Hepatocyte (in vitro differentiated cells): Measurements from ENCODE around the gene HAND1. TPM values are rescaled to one million over a fixed set of nuclear protein-coding genes. Genes with fewer than 3 reads are reported as not detected.

Experiments
- DNase-seq: peaks from one replicate; pipeline ENCODE4 v3.0.0-alpha.2; 2016; ENCODE audit warnings: low spot score
- H2AFZ ChIP-seq: fragments of 200-600 bp; sonication (generic); 2 replicates; pipeline ENCODE4 v1.6.0; 2016; ENCODE audit warnings: antibody characterized with exemption, mild to moderate bottlenecking
- H3K27ac ChIP-seq: fragments of 200-600 bp; sonication (generic); 2 replicates; pipeline ENCODE4 v1.5.1; 2016; ENCODE audit warnings: mild to moderate bottlenecking
- H3K27me3 ChIP-seq: fragments of 200-600 bp; sonication (generic); 2 replicates; pipeline ENCODE4 v1.6.1; 2016
- H3K36me3 ChIP-seq: fragments of 200-600 bp; sonication (generic); replicated peaks from 2 replicates; pipeline ENCODE4 v1.5.1; 2016; ENCODE audit warnings: low read depth; ENCODE audit not compliant: insufficient read depth
- H3K4me1 ChIP-seq: fragments of 200-600 bp; sonication (generic); 2 replicates; pipeline ENCODE4 v1.5.1; 2016; ENCODE audit warnings: mild to moderate bottlenecking, moderate library complexity; ENCODE audit not compliant: insufficient read depth
- H3K4me2 ChIP-seq: fragments of 200-600 bp; sonication (generic); 2 replicates; pipeline ENCODE4 v1.6.0; 2016
- H3K4me3 ChIP-seq: fragments of 200-600 bp; sonication (generic); 2 replicates; pipeline ENCODE4 v1.5.1; 2016; ENCODE audit warnings: mild to moderate bottlenecking
- H3K79me2 ChIP-seq: fragments of 200-600 bp; sonication (generic); 2 replicates; pipeline ENCODE4 v1.6.0; 2017; ENCODE audit warnings: mild to moderate bottlenecking
- H3K9me2 ChIP-seq: fragments of 200-600 bp; sonication (generic); replicated peaks from 2 replicates; pipeline ENCODE4 v1.6.0; 2017; ENCODE audit warnings: mild to moderate bottlenecking; ENCODE audit not compliant: insufficient read depth
- H3K9me3 ChIP-seq: fragments of 200-600 bp; sonication (generic); 2 replicates; pipeline ENCODE4 v1.5.1; 2016; ENCODE audit warnings: low read depth, mild to moderate bottlenecking
- H4K20me1 ChIP-seq: fragments of 200-600 bp; sonication (generic); 2 replicates; pipeline ENCODE4 v1.6.0; 2016; ENCODE audit warnings: mild to moderate bottlenecking; ENCODE audit not compliant: insufficient read depth, poor library complexity, severe bottlenecking
- CTCF ChIP-seq: fragments of 200-600 bp; sonication (generic); IDR thresholded peaks from 2 replicates; pipeline ENCODE4 v1.5.1; 2016; ENCODE audit warnings: antibody characterized with exemption, mild to moderate bottlenecking; ENCODE audit not compliant: poor library complexity
- EZH2 ChIP-seq: fragments of 200-600 bp; sonication (generic); IDR thresholded peaks from 2 replicates; pipeline ENCODE4 v1.6.1; 2016; ENCODE audit warnings: antibody characterized with exemption, mild to moderate bottlenecking, borderline replicate concordance
- EZH2phosphoT487 ChIP-seq: fragments of 200-600 bp; sonication (generic); IDR thresholded peaks from one replicate; pipeline ENCODE4 v1.6.1; 2018; ENCODE audit warnings: antibody characterized with exemption, mild to moderate bottlenecking, low read depth, moderate library complexity; ENCODE audit not compliant: unreplicated experiment, severe bottlenecking
- WGBS: methylation state at CpG from one replicate; pipeline ENCODE4 v1.1.6; 2016; ENCODE audit warnings: low lambda C conversion rate; ENCODE audit errors: missing lambda C conversion rate; 5-methylcytosine and 5-hydroxymethylcytosine counted together
- polyA plus RNA-seq: library from polyadenylated mRNA; unstranded; fragments of >200 nt; fragmentation: Nextera tagmentation; extraction: Ambion mirVana; gene quantifications from 2 replicates; pipeline ENCODE4 v1.2.1, GENCODE V29; 2016
- total RNA-seq: library from RNA; depleted of rRNA; stranded (reverse); fragments of >200 nt; gene quantifications from 2 replicates; pipeline ENCODE4 v1.2.3, GENCODE V29; 2014

HAND1 gene
- total and polyA plus RNA-seq, 2 experiments from 2014 or later: 39.2 to 118 TPM

- WGBS: 48% methylated on average over 3 of the region's 3 CpGs
- no peaks in the 10 kb centered on the region for H3K79me2 ChIP-seq
- DNase-seq: no peak
- H3K27me3 ChIP-seq: no peaks in the 10 kb centered on the region
- peak overlapping the region; percentile 61 for H3K4me2 ChIP-seq
- no peaks in the 10 kb centered on the region for H3K9me3 ChIP-seq
- no peak overlapping the region for H3K4me3 ChIP-seq
- no peaks in the 10 kb centered on the region for H3K9me2 ChIP-seq
- H2AFZ ChIP-seq: peak overlapping the region; percentile 10
- H4K20me1 ChIP-seq: no peaks in the 10 kb centered on the region
- peaks cover 38% of the 10 kb centered on the region for H3K4me1 ChIP-seq
- no peak for TF ChIP-seq EZH2
- TF ChIP-seq CTCF: no peak
- TF ChIP-seq EZH2phosphoT487: no peak
- no peak overlapping the region for H3K27ac ChIP-seq
- H3K36me3 ChIP-seq: no peaks in the 10 kb centered on the region
These were observed 43.7 kb upstream of the HAND1 start for GRCh38 chr5:154521756-154522155.

GRCh38 chr5:154520861-154521453, 42.9 kb upstream of the HAND1 start:
- peak; percentile 83 for DNase-seq
- Histone ChIP-seq H3K36me3 (no peaks in the 10 kb centered on the region), H4K20me1 (no peaks in the 10 kb centered on the region), H3K27me3 (no peaks in the 10 kb centered on the region), H3K27ac (no peak overlapping the region), H3K9me3 (no peaks in the 10 kb centered on the region), H3K79me2 (no peaks in the 10 kb centered on the region), H3K4me3 (no peak overlapping the region), H3K4me1 (peaks cover 38% of the 10 kb centered on the region), H3K9me2 (no peaks in the 10 kb centered on the region), H2AFZ (peak overlapping the region; percentile 10), H3K4me2 (peak overlapping the region; percentile 61)
- TF ChIP-seq CTCF: peak; percentile 85
- no peak for TF ChIP-seq EZH2phosphoT487
- 4% methylated on average over 15 of the region's 15 CpGs for WGBS

GRCh38 chr5:154519359-154519758, 41.3 kb upstream of the HAND1 start:
- Histone ChIP-seq H3K4me3 (no peak overlapping the region), H2AFZ (no peak overlapping the region), H3K4me2 (no peak overlapping the region), H3K9me3 (no peaks in the 10 kb centered on the region), H3K4me1 (peaks cover 34% of the 10 kb centered on the region), H4K20me1 (no peaks in the 10 kb centered on the region), H3K27me3 (no peaks in the 10 kb centered on the region), H3K27ac (no peak overlapping the region), H3K9me2 (no peaks in the 10 kb centered on the region), H3K36me3 (no peaks in the 10 kb centered on the region), H3K79me2 (no peaks in the 10 kb centered on the region)
- TF ChIP-seq EZH2: no peak
- no peak for TF ChIP-seq CTCF
- TF ChIP-seq EZH2phosphoT487: no peak
- DNase-seq: no peak
- WGBS: 59% methylated on average over 2 of the region's 2 CpGs

- H2AFZ ChIP-seq: no peak overlapping the region
- no peaks in the 10 kb centered on the region for H3K9me3 ChIP-seq
- no peak overlapping the region for H3K4me3 ChIP-seq
- no peaks in the 10 kb centered on the region for H4K20me1 ChIP-seq
- no peak overlapping the region for H3K4me2 ChIP-seq
- H3K27ac ChIP-seq: no peak overlapping the region
- H3K4me1 ChIP-seq: peaks cover 25% of the 10 kb centered on the region
- H3K27me3 ChIP-seq: no peaks in the 10 kb centered on the region
- H3K79me2 ChIP-seq: no peaks in the 10 kb centered on the region
- no peaks in the 10 kb centered on the region for H3K36me3 ChIP-seq
- TF ChIP-seq CTCF (no peak), EZH2 (no peak), EZH2phosphoT487 (no peak)
- H3K9me2 ChIP-seq: no peaks in the 10 kb centered on the region
- no peak for DNase-seq
- WGBS: 44% methylated on average over 8 of the region's 8 CpGs
These were observed 40.4 kb upstream of the HAND1 start for GRCh38 chr5:154518438-154518867.
